Brain microvascular endothelial cell (primary cell): ENCODE measurements around the gene RNF151.

Experiments
- DNase-seq: peaks from one replicate; pipeline ENCODE4 v3.0.0-alpha.2; 2020
- H3K27ac ChIP-seq: fragments of 250-450 bp; sonication (Bioruptor Pico); 2 replicates; pipeline ENCODE4 v1.5.1; 2020; ENCODE audit warnings: mild to moderate bottlenecking, moderate library complexity
- H3K27me3 ChIP-seq: fragments of 250-450 bp; sonication (Bioruptor Pico); replicated peaks from 2 replicates; pipeline ENCODE4 v1.5.1; 2020; ENCODE audit warnings: mild to moderate bottlenecking
- H3K36me3 ChIP-seq: fragments of 250-450 bp; sonication (Bioruptor Pico); replicated peaks from 2 replicates; pipeline ENCODE4 v1.5.1; 2020; ENCODE audit warnings: mild to moderate bottlenecking
- H3K4me3 ChIP-seq: 2 replicates; pipeline ENCODE4 v1.5.1; 2011; ENCODE audit warnings: low read depth, mild to moderate bottlenecking, control low read depth, low read length, moderate library complexity
- in situ Hi-C: cut with HindIII; loops from 2 replicates; pipeline ENCODE4 v1.10.0; 2017; ENCODE audit warnings: low sequenced_read_pairs, low pct_ligation_motif_present
- TF ChIP-seq, protein P1 (sequence below): IDR thresholded peaks from 2 replicates; pipeline ENCODE4 v1.5.1; 2011; ENCODE audit warnings: low read depth, mild to moderate bottlenecking, moderate library complexity, low read length, control low read depth, inconsistent platforms; ENCODE audit errors: missing control alignments

The RNF151 gene

GRCh38 chr16:2015947-2016208, 49.2 kb downstream of the RNF151 start:
- Histone ChIP-seq H3K27ac (no peak overlapping the region), H3K27me3 (peaks cover 13% of the 10 kb centered on the region), H3K4me3 (no peak overlapping the region), H3K36me3 (no peaks in the 10 kb centered on the region)
- TF ChIP-seq, protein P1, sequence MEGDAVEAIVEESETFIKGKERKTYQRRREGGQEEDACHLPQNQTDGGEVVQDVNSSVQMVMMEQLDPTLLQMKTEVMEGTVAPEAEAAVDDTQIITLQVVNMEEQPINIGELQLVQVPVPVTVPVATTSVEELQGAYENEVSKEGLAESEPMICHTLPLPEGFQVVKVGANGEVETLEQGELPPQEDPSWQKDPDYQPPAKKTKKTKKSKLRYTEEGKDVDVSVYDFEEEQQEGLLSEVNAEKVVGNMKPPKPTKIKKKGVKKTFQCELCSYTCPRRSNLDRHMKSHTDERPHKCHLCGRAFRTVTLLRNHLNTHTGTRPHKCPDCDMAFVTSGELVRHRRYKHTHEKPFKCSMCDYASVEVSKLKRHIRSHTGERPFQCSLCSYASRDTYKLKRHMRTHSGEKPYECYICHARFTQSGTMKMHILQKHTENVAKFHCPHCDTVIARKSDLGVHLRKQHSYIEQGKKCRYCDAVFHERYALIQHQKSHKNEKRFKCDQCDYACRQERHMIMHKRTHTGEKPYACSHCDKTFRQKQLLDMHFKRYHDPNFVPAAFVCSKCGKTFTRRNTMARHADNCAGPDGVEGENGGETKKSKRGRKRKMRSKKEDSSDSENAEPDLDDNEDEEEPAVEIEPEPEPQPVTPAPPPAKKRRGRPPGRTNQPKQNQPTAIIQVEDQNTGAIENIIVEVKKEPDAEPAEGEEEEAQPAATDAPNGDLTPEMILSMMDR, result no peak
- no peak for DNase-seq
- in situ Hi-C loops, result no loop called here

- Histone ChIP-seq H3K4me3 (no peak overlapping the region), H3K27me3 (peaks cover 13% of the 10 kb centered on the region), H3K27ac (no peak overlapping the region), H3K36me3 (no peaks in the 10 kb centered on the region)
- TF ChIP-seq, protein P1, result peak; percentile 74
- in situ Hi-C loops, result no loop called here
- no peak for DNase-seq
These were observed 49.8 kb downstream of the RNF151 start for GRCh38 chr16:2016407-2016922.
